ENCODE measurements around the gene DOCK9. TPM values are rescaled to one million over a fixed set of nuclear protein-coding genes. Genes with fewer than 3 reads are reported as not detected.
A peak's percentile ranks its signal among the peaks of the same experiment; 100 is the strongest.

Gene DOCK9
- polyA plus RNA-seq, 1 of the 3 experiments (the other 2 are of a cell fraction) = 16.6 TPM

DNA sequence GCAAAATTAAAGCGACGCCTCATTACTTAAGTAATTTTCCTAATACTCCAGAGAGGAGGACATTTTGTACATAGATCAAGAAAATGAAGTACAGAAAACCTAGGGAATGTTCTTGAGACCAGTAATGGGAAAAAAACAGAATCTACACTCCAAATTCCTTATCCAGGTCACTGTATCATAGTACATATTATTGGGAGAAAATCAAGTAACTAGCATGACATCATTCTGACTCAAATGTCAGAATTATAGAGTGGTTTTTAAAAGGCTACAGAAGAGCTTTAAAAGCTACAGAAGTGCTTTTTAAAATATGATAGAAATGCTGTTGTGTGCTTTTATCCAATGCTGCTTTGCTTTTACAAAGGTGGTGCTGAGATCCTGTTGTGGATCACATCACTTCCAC is 139.1 kb downstream of the DOCK9 start:
- CTCF ChIA-PET = interaction anchor here (0.6 to 2.4 kb wide), 5 partner anchors 10 to 196 kb away, joined by 3 to 25 read pairs (median 9); no protein-coding TSS in a partner anchor
- no peak overlapping the region for H3K4me3 ChIP-seq (ENCODE audit: low read depth in 2 of 2, low read length in 1 of 2)
- H3K9me3 ChIP-seq = no peaks in the 10 kb centered on the region
- no peaks in the 10 kb centered on the region for H3K9me2 ChIP-seq
- H2AFZ ChIP-seq (ENCODE audit: low read depth) = no peak overlapping the region
- POLR2A ChIA-PET = no interaction called here
- no peak for DNase-seq
- H3K4me2 ChIP-seq = peak overlapping the region; percentile 13; the same call in 1 of the 2 replicates
- 95% methylated on average over 2 of the region's 2 CpGs for WGBS (ENCODE audit: low lambda C conversion rate)
- peak overlapping the region in 1 of 2 experiments; percentile 12; a peak in 1 of 4 replicates for H3K27ac ChIP-seq (ENCODE audit: low read depth in 2 of 2, low read length in 1 of 2)
- no peak overlapping the region for H3K9ac ChIP-seq
- peaks cover 6 to 27% of the 10 kb centered on the region in 2 experiments; a peak in 3 of 4 replicates for H3K4me1 ChIP-seq (ENCODE audit: control insufficient read depth in 1 of 2, insufficient read depth in 2 of 2, low read depth in 1 of 2, low read length in 1 of 2)
- TF ChIP-seq, protein P1, sequence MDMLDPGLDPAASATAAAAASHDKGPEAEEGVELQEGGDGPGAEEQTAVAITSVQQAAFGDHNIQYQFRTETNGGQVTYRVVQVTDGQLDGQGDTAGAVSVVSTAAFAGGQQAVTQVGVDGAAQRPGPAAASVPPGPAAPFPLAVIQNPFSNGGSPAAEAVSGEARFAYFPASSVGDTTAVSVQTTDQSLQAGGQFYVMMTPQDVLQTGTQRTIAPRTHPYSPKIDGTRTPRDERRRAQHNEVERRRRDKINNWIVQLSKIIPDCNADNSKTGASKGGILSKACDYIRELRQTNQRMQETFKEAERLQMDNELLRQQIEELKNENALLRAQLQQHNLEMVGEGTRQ (IDR thresholded peaks at IDR 0.05; ENCODE audit: borderline replicate concordance, low read depth, low read length) = no peak
- TF ChIP-seq MEF2A (IDR thresholded peaks at IDR 0.05; ENCODE audit: borderline replicate concordance, low read depth) (no peak), RAD21 (IDR thresholded peaks at IDR 0.05; ENCODE audit: low read length) (no peak), TEAD4 (IDR thresholded peaks at IDR 0.05; ENCODE audit: borderline replicate concordance, insufficient read depth) (no peak), TCF12 (IDR thresholded peaks at IDR 0.05) (0 out of 2 replicates have a peak, but pooled peaks have one; percentile 12), MXI1 (IDR thresholded peaks at IDR 0.05; ENCODE audit: low read depth, low read length) (no peak), EZH2phosphoT487 (IDR thresholded peaks at IDR 0.05; ENCODE audit: borderline replicate concordance, low read depth) (no peak), FOSL2 (IDR thresholded peaks at IDR 0.05; ENCODE audit: borderline replicate concordance, low read depth) (peak; percentile 49; the same call in 1 of the 2 replicates), RXRA (IDR thresholded peaks at IDR 0.05; ENCODE audit: borderline replicate concordance, low read depth) (no peak), GABPA (IDR thresholded peaks at IDR 0.05; ENCODE audit: low read depth) (no peak), SMC3 (IDR thresholded peaks at IDR 0.05; ENCODE audit: low read depth, low read length) (no peak), RCOR1 (IDR thresholded peaks at IDR 0.05; ENCODE audit: low read length) (no peak), TAF1 (IDR thresholded peaks at IDR 0.05; ENCODE audit: borderline replicate concordance, low read depth, low read length) (no peak), ELF1 (IDR thresholded peaks at IDR 0.05) (no peak), SIN3A (IDR thresholded peaks at IDR 0.05; ENCODE audit: borderline replicate concordance, low read depth, low read length) (no peak), JUND (IDR thresholded peaks at IDR 0.05) (peak; percentile 20; the same call in 1 of the 2 replicates)
- TF ChIP-seq, protein P2, sequence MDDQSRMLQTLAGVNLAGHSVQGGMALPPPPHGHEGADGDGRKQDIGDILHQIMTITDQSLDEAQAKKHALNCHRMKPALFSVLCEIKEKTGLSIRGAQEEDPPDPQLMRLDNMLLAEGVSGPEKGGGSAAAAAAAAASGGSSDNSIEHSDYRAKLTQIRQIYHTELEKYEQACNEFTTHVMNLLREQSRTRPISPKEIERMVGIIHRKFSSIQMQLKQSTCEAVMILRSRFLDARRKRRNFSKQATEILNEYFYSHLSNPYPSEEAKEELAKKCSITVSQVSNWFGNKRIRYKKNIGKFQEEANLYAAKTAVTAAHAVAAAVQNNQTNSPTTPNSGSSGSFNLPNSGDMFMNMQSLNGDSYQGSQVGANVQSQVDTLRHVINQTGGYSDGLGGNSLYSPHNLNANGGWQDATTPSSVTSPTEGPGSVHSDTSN (IDR thresholded peaks at IDR 0.05) = 0 out of 2 replicates have a peak, but pooled peaks have one; percentile 32
- TF ChIP-seq, protein P3, sequence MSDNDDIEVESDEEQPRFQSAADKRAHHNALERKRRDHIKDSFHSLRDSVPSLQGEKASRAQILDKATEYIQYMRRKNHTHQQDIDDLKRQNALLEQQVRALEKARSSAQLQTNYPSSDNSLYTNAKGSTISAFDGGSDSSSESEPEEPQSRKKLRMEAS (IDR thresholded peaks at IDR 0.05; ENCODE audit: low read depth) = no peak
- TF ChIP-seq, protein P4, sequence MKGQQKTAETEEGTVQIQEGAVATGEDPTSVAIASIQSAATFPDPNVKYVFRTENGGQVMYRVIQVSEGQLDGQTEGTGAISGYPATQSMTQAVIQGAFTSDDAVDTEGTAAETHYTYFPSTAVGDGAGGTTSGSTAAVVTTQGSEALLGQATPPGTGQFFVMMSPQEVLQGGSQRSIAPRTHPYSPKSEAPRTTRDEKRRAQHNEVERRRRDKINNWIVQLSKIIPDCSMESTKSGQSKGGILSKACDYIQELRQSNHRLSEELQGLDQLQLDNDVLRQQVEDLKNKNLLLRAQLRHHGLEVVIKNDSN (IDR thresholded peaks at IDR 0.05; ENCODE audit: borderline replicate concordance, low read depth) = no peak
- TF ChIP-seq, protein P5, sequence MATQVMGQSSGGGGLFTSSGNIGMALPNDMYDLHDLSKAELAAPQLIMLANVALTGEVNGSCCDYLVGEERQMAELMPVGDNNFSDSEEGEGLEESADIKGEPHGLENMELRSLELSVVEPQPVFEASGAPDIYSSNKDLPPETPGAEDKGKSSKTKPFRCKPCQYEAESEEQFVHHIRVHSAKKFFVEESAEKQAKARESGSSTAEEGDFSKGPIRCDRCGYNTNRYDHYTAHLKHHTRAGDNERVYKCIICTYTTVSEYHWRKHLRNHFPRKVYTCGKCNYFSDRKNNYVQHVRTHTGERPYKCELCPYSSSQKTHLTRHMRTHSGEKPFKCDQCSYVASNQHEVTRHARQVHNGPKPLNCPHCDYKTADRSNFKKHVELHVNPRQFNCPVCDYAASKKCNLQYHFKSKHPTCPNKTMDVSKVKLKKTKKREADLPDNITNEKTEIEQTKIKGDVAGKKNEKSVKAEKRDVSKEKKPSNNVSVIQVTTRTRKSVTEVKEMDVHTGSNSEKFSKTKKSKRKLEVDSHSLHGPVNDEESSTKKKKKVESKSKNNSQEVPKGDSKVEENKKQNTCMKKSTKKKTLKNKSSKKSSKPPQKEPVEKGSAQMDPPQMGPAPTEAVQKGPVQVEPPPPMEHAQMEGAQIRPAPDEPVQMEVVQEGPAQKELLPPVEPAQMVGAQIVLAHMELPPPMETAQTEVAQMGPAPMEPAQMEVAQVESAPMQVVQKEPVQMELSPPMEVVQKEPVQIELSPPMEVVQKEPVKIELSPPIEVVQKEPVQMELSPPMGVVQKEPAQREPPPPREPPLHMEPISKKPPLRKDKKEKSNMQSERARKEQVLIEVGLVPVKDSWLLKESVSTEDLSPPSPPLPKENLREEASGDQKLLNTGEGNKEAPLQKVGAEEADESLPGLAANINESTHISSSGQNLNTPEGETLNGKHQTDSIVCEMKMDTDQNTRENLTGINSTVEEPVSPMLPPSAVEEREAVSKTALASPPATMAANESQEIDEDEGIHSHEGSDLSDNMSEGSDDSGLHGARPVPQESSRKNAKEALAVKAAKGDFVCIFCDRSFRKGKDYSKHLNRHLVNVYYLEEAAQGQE (IDR thresholded peaks at IDR 0.05; ENCODE audit: low read depth, low read length) = no peak
- H3K79me2 ChIP-seq (ENCODE audit: insufficient read depth) = no peaks in the 10 kb centered on the region
- no peaks in the 10 kb centered on the region for H4K20me1 ChIP-seq (ENCODE audit: insufficient read depth)
- H3K27me3 ChIP-seq (ENCODE audit: insufficient read depth) = no peaks in the 10 kb centered on the region
- H3F3A ChIP-seq (replicated peaks; ENCODE audit: insufficient read depth) = peaks cover 4% of the 10 kb centered on the region
- H3K36me3 ChIP-seq (replicated peaks in 1 of 2; ENCODE audit: control insufficient read depth in 1 of 2, insufficient read depth in 2 of 2, low read length in 1 of 2) = no peaks in the 10 kb centered on the region

Data from SK-N-SH (cell line).